ENCODE data around the gene MFSD2A.

- TF ChIP-seq, protein P1, sequence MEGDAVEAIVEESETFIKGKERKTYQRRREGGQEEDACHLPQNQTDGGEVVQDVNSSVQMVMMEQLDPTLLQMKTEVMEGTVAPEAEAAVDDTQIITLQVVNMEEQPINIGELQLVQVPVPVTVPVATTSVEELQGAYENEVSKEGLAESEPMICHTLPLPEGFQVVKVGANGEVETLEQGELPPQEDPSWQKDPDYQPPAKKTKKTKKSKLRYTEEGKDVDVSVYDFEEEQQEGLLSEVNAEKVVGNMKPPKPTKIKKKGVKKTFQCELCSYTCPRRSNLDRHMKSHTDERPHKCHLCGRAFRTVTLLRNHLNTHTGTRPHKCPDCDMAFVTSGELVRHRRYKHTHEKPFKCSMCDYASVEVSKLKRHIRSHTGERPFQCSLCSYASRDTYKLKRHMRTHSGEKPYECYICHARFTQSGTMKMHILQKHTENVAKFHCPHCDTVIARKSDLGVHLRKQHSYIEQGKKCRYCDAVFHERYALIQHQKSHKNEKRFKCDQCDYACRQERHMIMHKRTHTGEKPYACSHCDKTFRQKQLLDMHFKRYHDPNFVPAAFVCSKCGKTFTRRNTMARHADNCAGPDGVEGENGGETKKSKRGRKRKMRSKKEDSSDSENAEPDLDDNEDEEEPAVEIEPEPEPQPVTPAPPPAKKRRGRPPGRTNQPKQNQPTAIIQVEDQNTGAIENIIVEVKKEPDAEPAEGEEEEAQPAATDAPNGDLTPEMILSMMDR (IDR thresholded peaks at IDR 0.05; ENCODE audit: low read depth, low read length, missing input control), result no peak
- no peak for TF ChIP-seq MAX (IDR thresholded peaks at IDR 0.05)
- TF ChIP-seq TAF1 (conservative IDR thresholded peaks at IDR 0.05), result no peak
- TF ChIP-seq, protein P2, sequence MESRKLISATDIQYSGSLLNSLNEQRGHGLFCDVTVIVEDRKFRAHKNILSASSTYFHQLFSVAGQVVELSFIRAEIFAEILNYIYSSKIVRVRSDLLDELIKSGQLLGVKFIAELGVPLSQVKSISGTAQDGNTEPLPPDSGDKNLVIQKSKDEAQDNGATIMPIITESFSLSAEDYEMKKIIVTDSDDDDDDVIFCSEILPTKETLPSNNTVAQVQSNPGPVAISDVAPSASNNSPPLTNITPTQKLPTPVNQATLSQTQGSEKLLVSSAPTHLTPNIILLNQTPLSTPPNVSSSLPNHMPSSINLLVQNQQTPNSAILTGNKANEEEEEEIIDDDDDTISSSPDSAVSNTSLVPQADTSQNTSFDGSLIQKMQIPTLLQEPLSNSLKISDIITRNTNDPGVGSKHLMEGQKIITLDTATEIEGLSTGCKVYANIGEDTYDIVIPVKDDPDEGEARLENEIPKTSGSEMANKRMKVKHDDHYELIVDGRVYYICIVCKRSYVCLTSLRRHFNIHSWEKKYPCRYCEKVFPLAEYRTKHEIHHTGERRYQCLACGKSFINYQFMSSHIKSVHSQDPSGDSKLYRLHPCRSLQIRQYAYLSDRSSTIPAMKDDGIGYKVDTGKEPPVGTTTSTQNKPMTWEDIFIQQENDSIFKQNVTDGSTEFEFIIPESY (IDR thresholded peaks at IDR 0.05), result no peak
- TF ChIP-seq, protein P3, sequence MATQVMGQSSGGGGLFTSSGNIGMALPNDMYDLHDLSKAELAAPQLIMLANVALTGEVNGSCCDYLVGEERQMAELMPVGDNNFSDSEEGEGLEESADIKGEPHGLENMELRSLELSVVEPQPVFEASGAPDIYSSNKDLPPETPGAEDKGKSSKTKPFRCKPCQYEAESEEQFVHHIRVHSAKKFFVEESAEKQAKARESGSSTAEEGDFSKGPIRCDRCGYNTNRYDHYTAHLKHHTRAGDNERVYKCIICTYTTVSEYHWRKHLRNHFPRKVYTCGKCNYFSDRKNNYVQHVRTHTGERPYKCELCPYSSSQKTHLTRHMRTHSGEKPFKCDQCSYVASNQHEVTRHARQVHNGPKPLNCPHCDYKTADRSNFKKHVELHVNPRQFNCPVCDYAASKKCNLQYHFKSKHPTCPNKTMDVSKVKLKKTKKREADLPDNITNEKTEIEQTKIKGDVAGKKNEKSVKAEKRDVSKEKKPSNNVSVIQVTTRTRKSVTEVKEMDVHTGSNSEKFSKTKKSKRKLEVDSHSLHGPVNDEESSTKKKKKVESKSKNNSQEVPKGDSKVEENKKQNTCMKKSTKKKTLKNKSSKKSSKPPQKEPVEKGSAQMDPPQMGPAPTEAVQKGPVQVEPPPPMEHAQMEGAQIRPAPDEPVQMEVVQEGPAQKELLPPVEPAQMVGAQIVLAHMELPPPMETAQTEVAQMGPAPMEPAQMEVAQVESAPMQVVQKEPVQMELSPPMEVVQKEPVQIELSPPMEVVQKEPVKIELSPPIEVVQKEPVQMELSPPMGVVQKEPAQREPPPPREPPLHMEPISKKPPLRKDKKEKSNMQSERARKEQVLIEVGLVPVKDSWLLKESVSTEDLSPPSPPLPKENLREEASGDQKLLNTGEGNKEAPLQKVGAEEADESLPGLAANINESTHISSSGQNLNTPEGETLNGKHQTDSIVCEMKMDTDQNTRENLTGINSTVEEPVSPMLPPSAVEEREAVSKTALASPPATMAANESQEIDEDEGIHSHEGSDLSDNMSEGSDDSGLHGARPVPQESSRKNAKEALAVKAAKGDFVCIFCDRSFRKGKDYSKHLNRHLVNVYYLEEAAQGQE (IDR thresholded peaks at IDR 0.05), result no peak
- no peak for TF ChIP-seq FOXA2 (IDR thresholded peaks at IDR 0.05)
These were observed 16.1 kb upstream of the MFSD2A start for GRCh38 chr1:39938856-39939255.

Data from liver (tissue), 3 donors.